RWPE1 (cell line): ENCODE measurements around the gene BAHCC1.

Source experiments
- CTCF ChIA-PET: fragments of 350-600 bp; sonication (Branson Sonifier 250); formaldehyde crosslinking; extraction: SDS; loops from one replicate; lab custom pipeline; 2021; lab: Yijun Ruan, JAX
- POLR2A ChIA-PET: fragments of 400-600 bp; formaldehyde crosslinking; extraction: SDS; loops from one replicate; lab custom pipeline; 2020; ENCODE audit warnings: antibody characterized with exemption; ENCODE audit not compliant: low non-redundant PET; lab: Yijun Ruan, JAX
- DNase-seq: peaks from one replicate; pipeline ENCODE4 v3.0.0; 2012; ENCODE audit warnings: low spot score
- H3K27ac ChIP-seq: fragments of 450-650 bp; 2 replicates; pipeline ENCODE4 v1.5.1; 2017
- CTCF ChIP-seq: fragments of 450-650 bp; conservative IDR thresholded peaks from 2 replicates; pipeline ENCODE4 v1.5.1; 2017; ENCODE audit warnings: low read depth, mild to moderate bottlenecking

Gene BAHCC1

GRCh38 chr17:81460856-81461460 is 65.7 kb downstream of the BAHCC1 start:
- DNase-seq = no peak
- no peak for TF ChIP-seq CTCF
- POLR2A ChIA-PET = interaction anchor here (0.6 kb wide), 1 partner anchor 42 kb away, joined by 3 read pairs; no protein-coding TSS in a partner anchor
- CTCF ChIA-PET = interaction anchor here (1.9 kb wide), 1 partner anchor 24 kb away, joined by 12 read pairs; no protein-coding TSS in a partner anchor
- no peak overlapping the region; the same call in 1 of the 2 replicates for H3K27ac ChIP-seq

- DNase-seq = no peak
- ChIA-PET POLR2A (no interaction called here), CTCF (interaction anchor here (1.9 kb wide), 1 partner anchor 23 kb away, joined by 12 read pairs; no protein-coding TSS in a partner anchor)
- no peak for TF ChIP-seq CTCF
- H3K27ac ChIP-seq = peak overlapping the region; percentile 26
Observed at GRCh38 chr17:81461607-81462500, 66.6 kb downstream of the BAHCC1 start.

- ChIA-PET CTCF (interaction anchor here (1.9 kb wide), 1 partner anchor 22 kb away, joined by 12 read pairs; no protein-coding TSS in a partner anchor), POLR2A (no interaction called here)
- no peak for DNase-seq
- H3K27ac ChIP-seq = no peak overlapping the region
- no peak for TF ChIP-seq CTCF
Observed at GRCh38 chr17:81462506-81463125, 67.4 kb downstream of the BAHCC1 start.

- no peak for TF ChIP-seq CTCF
- ChIA-PET POLR2A (no interaction called here), CTCF (no interaction called here)
- no peak overlapping the region for H3K27ac ChIP-seq
- no peak for DNase-seq
Observed at GRCh38 chr17:81463506-81463905, 68.2 kb downstream of the BAHCC1 start.

- ChIA-PET POLR2A (no interaction called here), CTCF (no interaction called here)
- DNase-seq = no peak
- peak overlapping the region; percentile 24 for H3K27ac ChIP-seq
- TF ChIP-seq CTCF = no peak
Observed at GRCh38 chr17:81464586-81464985, 69.3 kb downstream of the BAHCC1 start.

- ChIA-PET POLR2A (no interaction called here), CTCF (no interaction called here)
- no peak for TF ChIP-seq CTCF
- H3K27ac ChIP-seq = no peak overlapping the region
- no peak for DNase-seq
Observed at GRCh38 chr17:81465910-81466309, 70.7 kb downstream of the BAHCC1 start.
